ENCODE measurements around the gene MLPH.

MLPH gene

GRCh38 chr2:237512774-237513466, 25.9 kb downstream of the MLPH start:
- TF ChIP-seq CTCF (IDR thresholded peaks at IDR 0.05; ENCODE audit: low read depth, low read length) (peak; percentile 95), MAX (IDR thresholded peaks at IDR 0.05; ENCODE audit: low read depth, low read length) (0 out of 2 replicates have a peak, but pooled peaks have one; percentile 38), MYC (IDR thresholded peaks at IDR 0.05; ENCODE audit: low read depth, low read length) (no peak), POLR2A (IDR thresholded peaks at IDR 0.05; ENCODE audit: extremely low read depth, insufficient read length) (no peak)
- peak; percentile 88 for DNase-seq (ENCODE audit: low read depth)
- no peak overlapping the region for H3K4me3 ChIP-seq (ENCODE audit: low read depth, low read length)

- TF ChIP-seq MAX (IDR thresholded peaks at IDR 0.05; ENCODE audit: low read depth, low read length) (no peak), CTCF (IDR thresholded peaks at IDR 0.05; ENCODE audit: low read depth, low read length) (no peak), MYC (IDR thresholded peaks at IDR 0.05; ENCODE audit: low read depth, low read length) (no peak), POLR2A (IDR thresholded peaks at IDR 0.05; ENCODE audit: extremely low read depth, insufficient read length) (no peak)
- no peak overlapping the region for H3K4me3 ChIP-seq (ENCODE audit: low read depth, low read length)
- DNase-seq (ENCODE audit: low read depth), result no peak
These were observed 26.6 kb downstream of the MLPH start for GRCh38 chr2:237513693-237514092.

DNA sequence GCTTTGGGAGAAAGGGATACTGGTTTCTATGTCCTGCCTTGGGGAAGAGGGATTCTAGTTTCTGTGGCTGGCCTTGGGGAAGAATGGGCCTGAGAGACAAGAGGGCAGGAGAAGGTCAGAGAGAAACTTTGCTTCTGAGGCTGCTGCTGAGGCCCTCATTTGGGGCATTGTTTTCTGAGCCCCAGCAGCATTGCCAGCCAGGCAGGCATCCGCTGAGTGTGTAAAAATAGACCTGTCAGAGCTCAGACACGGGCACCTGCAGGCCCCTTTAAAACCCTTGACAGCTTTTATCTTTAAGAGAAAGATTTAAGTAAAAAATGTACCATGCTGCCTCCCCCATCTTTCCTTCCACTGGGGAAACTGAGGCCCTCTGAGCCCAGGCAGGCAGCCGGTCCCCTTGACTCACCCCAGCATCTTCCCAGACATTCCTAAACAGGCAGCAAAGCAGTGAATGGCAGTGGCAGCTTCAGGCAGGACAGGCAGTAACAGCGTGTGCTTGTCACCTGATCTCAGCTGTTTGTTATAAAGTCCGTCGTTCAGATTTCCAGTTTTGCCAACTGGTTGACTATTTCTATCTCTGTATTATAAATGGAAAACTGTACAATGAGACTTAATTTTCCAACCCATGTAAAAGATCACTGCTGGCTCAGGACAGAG, 27.6 kb downstream of the MLPH start:
- DNase-seq (ENCODE audit: low read depth), result no peak
- H3K4me3 ChIP-seq (ENCODE audit: low read depth, low read length), result no peak overlapping the region
- no peak for TF ChIP-seq CTCF (IDR thresholded peaks at IDR 0.05; ENCODE audit: low read depth, low read length)
- TF ChIP-seq MAX (IDR thresholded peaks at IDR 0.05; ENCODE audit: low read depth, low read length), result no peak
- no peak for TF ChIP-seq MYC (IDR thresholded peaks at IDR 0.05; ENCODE audit: low read depth, low read length)
- TF ChIP-seq POLR2A (IDR thresholded peaks at IDR 0.05; ENCODE audit: extremely low read depth, insufficient read length), result no peak

- TF ChIP-seq CTCF (IDR thresholded peaks at IDR 0.05; ENCODE audit: low read depth, low read length) (no peak), MAX (IDR thresholded peaks at IDR 0.05; ENCODE audit: low read depth, low read length) (no peak), POLR2A (IDR thresholded peaks at IDR 0.05; ENCODE audit: extremely low read depth, insufficient read length) (no peak), MYC (IDR thresholded peaks at IDR 0.05; ENCODE audit: low read depth, low read length) (no peak)
These were observed 28.1 kb downstream of the MLPH start for GRCh38 chr2:237515166-237515565.

GRCh38 chr2:237515621-237516275, 28.7 kb downstream of the MLPH start:
- no peak overlapping the region for H3K4me3 ChIP-seq (ENCODE audit: low read depth, low read length)
- TF ChIP-seq MYC (IDR thresholded peaks at IDR 0.05; ENCODE audit: low read depth, low read length), result no peak
- TF ChIP-seq POLR2A (IDR thresholded peaks at IDR 0.05; ENCODE audit: extremely low read depth, insufficient read length), result no peak
- TF ChIP-seq CTCF (IDR thresholded peaks at IDR 0.05; ENCODE audit: low read depth, low read length), result no peak
- no peak for TF ChIP-seq MAX (IDR thresholded peaks at IDR 0.05; ENCODE audit: low read depth, low read length)
- no peak for DNase-seq (ENCODE audit: low read depth)

More at GRCh38 chr2:237515166-237515565, 28.1 kb downstream of the MLPH start:
- H3K4me3 ChIP-seq (ENCODE audit: low read depth, low read length), result no peak overlapping the region
- no peak for DNase-seq (ENCODE audit: low read depth)

Measured in NB4 (cell line).